Measurements from ENCODE around the gene ARVCF.

DNA sequence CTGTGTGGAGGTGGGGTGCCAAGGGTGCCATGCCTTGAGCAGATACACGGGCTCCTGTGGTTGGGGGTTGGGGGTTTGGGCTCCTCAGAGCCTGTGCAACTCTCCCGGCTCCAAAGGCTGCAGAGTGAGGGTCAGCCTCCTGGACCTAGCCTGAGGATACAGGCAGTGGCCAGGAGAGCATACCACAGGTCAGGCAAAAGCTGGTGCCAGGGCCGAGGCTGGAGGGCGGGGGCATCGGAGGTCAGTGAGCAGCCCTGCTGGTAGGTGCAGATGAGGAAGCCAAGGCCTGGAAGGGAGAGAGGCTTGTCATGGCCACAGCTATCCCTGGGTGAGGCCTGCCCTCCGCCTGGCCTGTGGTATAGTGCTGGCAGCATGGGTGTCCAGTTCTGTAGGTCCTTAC lies 37.9 kb upstream of the ARVCF start:
- TF ChIP-seq CTCF (IDR thresholded peaks at IDR 0.05): no peak
- no peak for TF ChIP-seq POLR2A (IDR thresholded peaks at IDR 0.05)
